Measurements from ENCODE around the gene AKAP12. TPM values are rescaled to one million over a fixed set of nuclear protein-coding genes. Genes with fewer than 3 reads are reported as not detected.
"Not testable (repeated sequence)": the region's sequence is repeated elsewhere in the genome, so short reads cannot be mapped to it uniquely, and the experiment has no call there.

Gene AKAP12
- total and polyA plus RNA-seq, 2 donors from 2014 or later, result 10.2 to 84.6 TPM

DNA sequence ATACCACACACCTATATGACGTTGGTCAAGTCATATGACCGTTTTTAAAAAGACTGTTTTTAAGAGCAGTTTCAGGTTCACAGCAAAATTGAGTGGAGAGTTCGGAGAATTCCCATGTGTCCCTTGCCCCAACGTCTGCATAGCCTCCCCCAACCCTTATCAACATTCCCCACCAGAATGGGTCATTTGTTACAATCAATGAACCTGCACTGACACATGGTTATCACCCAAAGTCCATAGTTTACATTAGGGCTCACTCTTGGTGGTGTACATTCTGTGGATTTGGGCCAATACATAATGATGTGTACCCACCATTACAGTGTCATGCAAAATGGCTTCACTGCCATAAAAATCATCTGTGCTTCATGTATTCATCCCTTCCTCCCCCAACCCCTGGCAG, 99.6 kb downstream of the AKAP12 start:
- Histone ChIP-seq H3K4me1 (ENCODE audit: control insufficient read depth in 2 of 3, insufficient read depth in 2 of 3, low read depth in 1 of 3, low read length in 3 of 3) (no peaks in the 10 kb centered on the region), H3K9ac (ENCODE audit: low read length in 3 of 3) (no peak overlapping the region), H3K36me3 (ENCODE audit: control insufficient read depth in 2 of 3, insufficient read depth in 3 of 3, low read length in 3 of 3) (no peaks in the 10 kb centered on the region), H3K27me3 (ENCODE audit: control insufficient read depth, insufficient read depth, low read length) (no peaks in the 10 kb centered on the region), H3K4me3 (ENCODE audit: low read length in 3 of 3) (no peak overlapping the region), H3K27ac (ENCODE audit: low read depth in 2 of 2, low read length in 2 of 2) (no peak overlapping the region), H3K9me3 (ENCODE audit: control insufficient read depth in 2 of 3, insufficient read depth in 1 of 3, low read length in 3 of 3) (no peaks in the 10 kb centered on the region)
- TF ChIP-seq CTCF (IDR thresholded peaks at IDR 0.05; ENCODE audit: borderline replicate concordance, extremely low read depth, insufficient read depth), result no peak
- DNase-seq, result no peak
- intact Hi-C loops (cut with DNase I), result no loop called here
- FAIRE-seq, result no peak

GRCh38 chr6:151340219-151340978, 100.6 kb downstream of the AKAP12 start:
- no peak for TF ChIP-seq CTCF (IDR thresholded peaks at IDR 0.05; ENCODE audit: borderline replicate concordance, extremely low read depth, insufficient read depth)
- no peak for DNase-seq
- H3K4me1 ChIP-seq (ENCODE audit: control insufficient read depth in 2 of 3, insufficient read depth in 2 of 3, low read depth in 1 of 3, low read length in 3 of 3), result no peaks in the 10 kb centered on the region
- FAIRE-seq, result no peak
- H3K4me3 ChIP-seq (ENCODE audit: low read length in 3 of 3), result no peak overlapping the region
- intact Hi-C loops (cut with DNase I), result no loop called here
- H3K27ac ChIP-seq (ENCODE audit: low read depth in 2 of 2, low read length in 2 of 2), result no peak overlapping the region
- no peaks in the 10 kb centered on the region for H3K27me3 ChIP-seq (ENCODE audit: control insufficient read depth, insufficient read depth, low read length)
- H3K9ac ChIP-seq (ENCODE audit: low read length in 3 of 3), result no peak overlapping the region
- no peaks in the 10 kb centered on the region for H3K36me3 ChIP-seq (ENCODE audit: control insufficient read depth in 2 of 3, insufficient read depth in 3 of 3, low read length in 3 of 3)
- no peaks in the 10 kb centered on the region for H3K9me3 ChIP-seq (ENCODE audit: control insufficient read depth in 2 of 3, insufficient read depth in 1 of 3, low read length in 3 of 3)

GRCh38 chr6:151341476-151342195, 101.9 kb downstream of the AKAP12 start:
- DNase-seq (no peak), FAIRE-seq (no peak)
- TF ChIP-seq CTCF (IDR thresholded peaks at IDR 0.05; ENCODE audit: borderline replicate concordance, extremely low read depth, insufficient read depth), result no peak
- no peak overlapping the region for H3K27ac ChIP-seq (ENCODE audit: low read depth in 2 of 2, low read length in 2 of 2)
- no peak overlapping the region for H3K9ac ChIP-seq (ENCODE audit: low read length in 3 of 3)
- no peaks in the 10 kb centered on the region for H3K36me3 ChIP-seq (ENCODE audit: control insufficient read depth in 2 of 3, insufficient read depth in 3 of 3, low read length in 3 of 3)
- no peaks in the 10 kb centered on the region for H3K4me1 ChIP-seq (ENCODE audit: control insufficient read depth in 2 of 3, insufficient read depth in 2 of 3, low read depth in 1 of 3, low read length in 3 of 3)
- H3K4me3 ChIP-seq (ENCODE audit: low read length in 3 of 3), result no peak overlapping the region
- no peaks in the 10 kb centered on the region for H3K9me3 ChIP-seq (ENCODE audit: control insufficient read depth in 2 of 3, insufficient read depth in 1 of 3, low read length in 3 of 3)
- intact Hi-C loops (cut with DNase I), result no loop called here
- H3K27me3 ChIP-seq (ENCODE audit: control insufficient read depth, insufficient read depth, low read length), result no peaks in the 10 kb centered on the region

DNA sequence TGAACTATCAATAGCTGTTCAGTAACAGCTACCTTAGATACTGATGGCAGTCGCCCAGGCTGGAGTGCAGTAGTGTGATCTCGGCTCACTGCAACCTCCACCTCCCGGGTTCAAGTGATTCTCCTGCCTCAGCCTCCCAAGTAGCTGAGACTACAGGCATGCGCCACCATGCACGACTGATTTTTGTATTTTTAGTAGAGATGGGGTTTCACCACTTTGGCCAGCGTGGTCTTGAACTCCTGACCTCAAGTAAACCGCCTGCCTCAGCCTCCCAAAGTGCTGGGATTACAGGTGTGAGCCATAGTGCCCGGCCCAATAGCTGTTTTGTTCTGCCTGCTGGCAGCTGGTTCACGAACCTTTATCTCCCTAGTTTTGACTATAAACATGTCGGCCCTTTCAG, 103.0 kb downstream of the AKAP12 start:
- DNase-seq; FAIRE-seq; intact Hi-C loops (cut with DNase I); H3K9me3 ChIP-seq (ENCODE audit: control insufficient read depth in 2 of 3, insufficient read depth in 1 of 3, low read length in 3 of 3); H3K36me3 ChIP-seq (ENCODE audit: control insufficient read depth in 2 of 3, insufficient read depth in 3 of 3, low read length in 3 of 3); H3K9ac ChIP-seq (ENCODE audit: low read length in 3 of 3); H3K4me3 ChIP-seq (ENCODE audit: low read length in 3 of 3); H3K27me3 ChIP-seq (ENCODE audit: control insufficient read depth, insufficient read depth, low read length); H3K27ac ChIP-seq (ENCODE audit: low read depth in 2 of 2, low read length in 2 of 2); H3K4me1 ChIP-seq (ENCODE audit: control insufficient read depth in 2 of 3, insufficient read depth in 2 of 3, low read depth in 1 of 3, low read length in 3 of 3): not testable (repeated sequence)

All from kidney (tissue), 14 donors.